Measurements from ENCODE around the gene ELOA.
"Not testable (repeated sequence)": the region's sequence is repeated elsewhere in the genome, so short reads cannot be mapped to it uniquely, and the experiment has no call there.

Gene ELOA, protein sequence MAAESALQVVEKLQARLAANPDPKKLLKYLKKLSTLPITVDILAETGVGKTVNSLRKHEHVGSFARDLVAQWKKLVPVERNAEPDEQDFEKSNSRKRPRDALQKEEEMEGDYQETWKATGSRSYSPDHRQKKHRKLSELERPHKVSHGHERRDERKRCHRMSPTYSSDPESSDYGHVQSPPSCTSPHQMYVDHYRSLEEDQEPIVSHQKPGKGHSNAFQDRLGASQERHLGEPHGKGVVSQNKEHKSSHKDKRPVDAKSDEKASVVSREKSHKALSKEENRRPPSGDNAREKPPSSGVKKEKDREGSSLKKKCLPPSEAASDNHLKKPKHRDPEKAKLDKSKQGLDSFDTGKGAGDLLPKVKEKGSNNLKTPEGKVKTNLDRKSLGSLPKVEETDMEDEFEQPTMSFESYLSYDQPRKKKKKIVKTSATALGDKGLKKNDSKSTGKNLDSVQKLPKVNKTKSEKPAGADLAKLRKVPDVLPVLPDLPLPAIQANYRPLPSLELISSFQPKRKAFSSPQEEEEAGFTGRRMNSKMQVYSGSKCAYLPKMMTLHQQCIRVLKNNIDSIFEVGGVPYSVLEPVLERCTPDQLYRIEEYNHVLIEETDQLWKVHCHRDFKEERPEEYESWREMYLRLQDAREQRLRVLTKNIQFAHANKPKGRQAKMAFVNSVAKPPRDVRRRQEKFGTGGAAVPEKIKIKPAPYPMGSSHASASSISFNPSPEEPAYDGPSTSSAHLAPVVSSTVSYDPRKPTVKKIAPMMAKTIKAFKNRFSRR

DNA sequence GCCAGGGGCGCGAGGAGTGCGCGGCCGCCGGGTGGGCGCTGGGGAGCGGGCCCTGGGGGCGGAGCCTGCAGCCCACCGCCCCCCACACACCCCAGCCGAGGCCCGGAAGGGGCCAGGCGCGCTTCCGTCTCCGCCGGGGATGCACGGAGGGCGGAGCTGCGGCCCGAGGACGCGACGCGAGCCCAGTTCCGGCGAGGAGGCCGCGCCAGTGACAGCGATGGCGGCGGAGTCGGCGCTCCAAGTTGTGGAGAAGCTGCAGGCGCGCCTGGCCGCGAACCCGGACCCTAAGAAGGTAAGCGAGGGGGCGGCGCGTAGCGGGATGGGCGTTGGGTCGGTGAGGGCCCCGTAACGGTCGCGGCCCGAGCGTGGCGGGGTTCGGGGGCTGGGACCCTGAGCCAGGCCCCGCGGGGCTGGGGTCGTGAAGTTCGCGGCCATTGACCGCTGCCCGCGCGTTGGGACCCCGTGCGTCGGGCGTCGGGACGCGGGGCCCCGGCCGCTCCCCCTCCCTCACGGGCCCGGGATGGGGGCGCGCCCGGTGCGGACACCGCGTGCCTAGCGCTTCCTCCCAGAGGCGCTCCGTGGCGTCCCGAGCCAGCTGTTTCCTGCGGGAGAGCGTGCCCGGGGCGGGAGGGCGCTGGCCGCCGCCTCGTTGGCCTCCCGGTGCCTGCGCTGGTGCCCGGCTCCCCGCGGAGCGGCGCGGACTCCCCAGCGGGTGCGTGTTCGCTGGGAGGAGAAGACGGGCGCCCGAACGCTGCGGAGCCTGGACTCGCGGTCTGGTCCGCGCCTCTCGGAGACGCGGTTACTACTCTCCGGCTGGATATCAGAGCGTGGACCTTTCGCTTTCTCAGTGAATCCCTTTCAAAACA lies at the start of gene ELOA:
ELOA (plus strand) TSS at position 185 of the 866 bp plus-strand sequence; CDS start at position 218, 33 bp downstream.
- DNase-seq: no peak

DNA sequence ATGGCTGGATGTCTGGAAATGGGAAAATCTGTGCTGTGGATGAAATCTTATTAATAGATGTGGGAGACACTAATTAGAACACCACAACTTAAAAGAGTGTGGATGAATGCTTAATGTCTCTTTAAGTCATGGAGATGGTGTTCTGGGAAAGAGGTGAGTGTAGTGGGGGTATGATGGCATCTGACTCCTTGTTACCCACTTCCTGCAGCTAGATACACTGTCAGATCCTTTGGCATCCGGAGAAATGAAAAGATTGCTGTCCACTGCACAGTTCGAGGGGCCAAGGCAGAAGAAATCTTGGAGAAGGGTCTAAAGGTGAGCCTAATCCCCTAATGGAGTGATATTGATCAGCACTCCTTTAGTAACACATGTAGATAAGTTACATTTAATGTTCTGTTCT lies 49.7 kb upstream of the ELOA start:
- DNase-seq: no peak

DNA sequence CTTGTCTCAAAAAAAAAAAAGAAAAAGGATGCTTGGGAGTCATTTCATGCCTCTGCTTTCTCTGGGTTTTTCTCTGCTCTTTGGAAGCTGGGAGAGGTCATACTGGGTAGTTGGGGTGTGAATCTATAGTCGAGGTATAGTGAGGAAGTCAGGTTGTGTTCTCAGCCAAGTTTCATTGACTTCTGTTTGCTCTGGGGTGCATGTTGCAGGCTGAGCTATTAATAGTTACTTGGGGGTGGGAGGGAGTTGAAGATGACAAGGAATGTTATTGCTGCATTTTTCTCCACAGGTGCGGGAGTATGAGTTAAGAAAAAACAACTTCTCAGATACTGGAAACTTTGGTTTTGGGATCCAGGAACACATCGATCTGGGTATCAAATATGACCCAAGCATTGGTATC lies 48.9 kb upstream of the ELOA start:
- no peak for DNase-seq

DNA sequence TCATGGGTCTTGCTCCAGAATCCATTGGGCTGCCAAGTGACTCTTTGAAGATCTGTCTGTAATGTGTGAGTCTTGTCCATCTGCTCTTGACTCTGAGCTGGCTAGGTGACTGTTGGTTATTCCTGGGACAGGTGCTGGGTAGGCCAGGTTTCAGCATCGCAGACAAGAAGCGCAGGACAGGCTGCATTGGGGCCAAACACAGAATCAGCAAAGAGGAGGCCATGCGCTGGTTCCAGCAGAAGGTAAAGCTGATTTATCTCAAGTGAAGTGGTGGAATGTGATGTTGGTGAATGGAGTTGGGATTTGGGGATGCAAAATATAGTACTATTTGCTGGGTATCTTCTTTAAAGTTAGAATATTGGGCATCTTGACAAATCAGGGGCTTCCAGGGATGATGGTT lies 47.6 kb upstream of the ELOA start:
- DNase-seq: no peak

DNA sequence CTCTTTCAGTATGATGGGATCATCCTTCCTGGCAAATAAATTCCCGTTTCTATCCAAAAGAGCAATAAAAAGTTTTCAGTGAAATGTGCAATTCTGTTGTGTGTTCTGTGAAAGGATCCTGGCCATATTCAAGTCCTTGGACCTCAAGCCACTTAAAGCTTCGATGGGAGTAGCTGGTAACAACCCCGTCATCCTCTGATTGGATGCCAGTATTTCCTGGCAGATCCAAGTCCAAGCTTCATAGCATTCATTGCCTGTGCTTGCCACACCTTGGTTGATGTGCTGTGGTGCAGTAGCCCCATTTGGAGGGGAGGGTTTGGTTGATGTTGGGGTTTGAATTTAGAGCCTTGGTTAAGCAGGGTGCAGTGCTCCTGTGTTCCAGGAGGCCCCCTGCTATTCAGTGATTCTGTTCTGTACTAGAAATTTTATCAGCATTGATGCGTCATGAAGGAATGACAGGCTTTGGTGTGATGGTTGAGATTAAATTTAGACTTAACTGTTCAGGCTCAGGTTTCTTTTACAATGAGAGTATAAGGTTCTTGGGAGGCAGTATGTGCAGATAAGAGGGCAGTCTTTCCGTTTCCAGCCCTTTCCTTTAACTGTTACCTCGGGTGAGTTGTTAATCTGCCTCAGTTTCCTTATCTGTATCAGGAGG lies 46.8 kb upstream of the ELOA start:
- DNase-seq: no peak

DNA sequence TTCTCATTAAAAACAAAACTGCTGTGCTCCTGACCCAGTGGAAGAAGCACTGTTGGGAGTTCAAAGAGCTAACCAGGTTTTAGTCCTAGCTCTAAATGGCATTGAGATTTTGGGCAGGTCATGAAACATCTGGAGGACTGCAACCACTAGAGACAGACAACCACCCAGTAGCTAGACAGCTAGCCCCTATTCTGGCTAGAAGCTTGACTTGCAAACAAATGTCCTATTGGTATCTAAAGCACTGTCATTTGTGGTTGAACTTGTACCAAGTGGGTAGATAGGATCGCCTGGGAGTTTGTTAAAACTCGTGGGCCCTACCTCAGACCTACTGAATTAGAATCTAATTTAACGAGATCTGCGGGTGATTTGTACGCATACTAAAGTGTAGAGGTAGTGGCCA lies 44.8 kb upstream of the ELOA start:
- no peak for DNase-seq

DNA sequence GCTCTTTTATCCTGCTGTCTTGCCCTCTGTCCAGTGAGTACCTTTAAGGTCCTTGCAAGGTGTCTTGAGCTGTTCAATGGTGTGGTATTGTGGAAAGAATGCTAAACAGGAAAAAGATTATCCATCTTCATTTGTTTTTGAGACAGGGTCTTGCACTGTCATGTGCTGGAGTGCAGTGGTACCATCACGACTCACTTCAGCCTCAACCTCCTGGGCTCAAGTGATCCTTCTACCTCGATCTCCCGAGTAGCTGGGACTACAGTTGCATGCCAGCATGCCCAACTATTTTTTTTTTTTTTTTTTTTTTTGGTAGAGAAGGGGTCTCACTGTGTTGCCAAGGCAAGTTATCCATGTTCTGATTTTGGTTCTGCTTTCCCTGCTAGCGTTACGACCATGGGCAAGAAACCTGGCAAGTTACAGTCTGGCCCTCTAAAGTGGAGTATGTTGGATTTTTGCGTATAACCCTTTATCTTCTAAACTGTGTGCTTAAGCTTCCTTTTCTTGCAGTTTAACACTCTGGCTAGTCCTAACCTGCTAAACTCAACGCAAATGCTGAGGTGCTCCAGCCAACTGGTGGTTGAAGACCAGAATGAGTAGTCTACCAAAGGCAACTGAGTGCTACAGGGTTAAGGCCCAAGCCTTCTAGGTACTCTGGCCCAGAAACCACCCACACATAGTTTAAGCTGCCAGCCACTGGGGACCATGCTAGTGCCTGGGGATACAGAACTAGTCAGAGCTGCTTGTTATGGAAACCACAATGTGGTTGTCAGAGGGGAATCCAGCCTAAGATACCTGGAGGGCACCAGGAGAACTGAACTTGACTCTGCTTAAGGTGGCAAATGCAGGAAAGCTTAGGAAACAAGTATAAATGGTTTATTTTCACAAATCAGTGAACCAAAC lies 43.7 kb upstream of the ELOA start:
- DNase-seq: no peak

DNA sequence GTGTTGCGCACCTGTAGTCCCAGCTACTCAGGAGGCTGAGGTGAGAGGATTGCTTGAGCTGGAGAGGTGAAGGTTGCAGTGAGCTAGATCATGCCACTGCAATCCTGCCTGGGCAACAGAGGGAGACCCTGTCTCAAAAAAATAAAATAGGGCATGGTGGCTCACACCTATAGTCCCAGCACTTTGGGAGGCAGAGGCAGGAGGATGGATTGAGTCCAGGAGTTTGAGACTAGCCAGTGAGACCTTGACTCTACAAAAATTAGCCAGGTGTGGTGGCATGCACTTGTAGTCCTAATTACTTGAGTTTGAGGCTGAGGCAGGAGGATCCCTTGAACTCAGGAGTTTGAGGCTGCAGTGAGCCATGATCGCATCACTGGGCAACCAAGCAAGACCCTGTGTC lies 42.0 kb upstream of the ELOA start:
- no peak for DNase-seq

DNA sequence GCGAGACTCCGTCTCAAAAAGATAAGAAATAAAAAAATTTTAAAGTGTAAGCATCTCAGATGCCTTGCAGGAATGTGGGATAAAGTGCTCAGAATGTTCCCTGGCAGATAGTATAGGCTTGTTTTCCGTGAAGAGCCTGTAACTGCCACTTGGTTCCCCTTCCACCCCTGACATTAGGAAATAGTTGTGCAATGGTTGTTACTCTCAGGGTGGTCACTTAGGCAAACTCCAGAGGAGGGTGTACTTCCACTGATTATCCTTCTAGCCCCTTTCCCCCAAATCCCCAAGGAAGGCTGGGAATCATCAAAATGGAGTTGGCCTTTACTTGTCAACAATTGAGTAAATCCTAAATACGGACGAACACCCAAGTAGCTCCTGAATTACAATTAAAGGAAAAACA lies 41.3 kb upstream of the ELOA start:
- DNase-seq: no peak

DNA sequence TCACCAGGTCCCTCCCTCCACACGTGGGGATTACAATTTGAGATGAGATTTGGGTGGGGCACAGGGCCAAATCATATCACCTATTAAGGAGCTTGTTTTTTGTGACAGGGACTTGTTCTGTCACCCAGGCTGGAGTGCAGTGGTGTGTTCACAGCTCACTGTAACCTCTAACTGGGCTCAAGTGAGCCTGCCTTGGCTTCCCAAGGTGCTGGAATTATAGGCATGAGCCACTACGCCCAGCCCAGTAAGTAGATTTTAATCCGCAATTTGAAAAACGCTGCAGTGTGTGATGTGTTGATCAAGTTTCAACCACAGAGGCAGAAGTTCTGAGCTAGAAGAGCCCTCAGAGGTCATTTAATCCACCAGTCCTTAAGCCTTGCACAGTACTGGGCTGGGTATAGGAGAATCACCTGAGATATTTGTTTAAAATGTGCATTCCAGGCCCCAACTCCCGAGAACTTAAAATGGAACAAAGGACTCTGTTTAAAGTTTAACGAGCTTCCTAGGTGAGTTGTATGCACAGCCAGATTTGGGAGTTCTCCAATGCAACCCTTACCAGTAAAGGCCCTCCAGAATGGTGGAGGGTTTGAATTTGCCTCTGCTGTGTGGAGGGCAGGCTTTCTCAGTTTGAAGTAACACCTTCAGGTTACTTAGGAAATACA lies 38.3 kb upstream of the ELOA start:
- no peak for DNase-seq

DNA sequence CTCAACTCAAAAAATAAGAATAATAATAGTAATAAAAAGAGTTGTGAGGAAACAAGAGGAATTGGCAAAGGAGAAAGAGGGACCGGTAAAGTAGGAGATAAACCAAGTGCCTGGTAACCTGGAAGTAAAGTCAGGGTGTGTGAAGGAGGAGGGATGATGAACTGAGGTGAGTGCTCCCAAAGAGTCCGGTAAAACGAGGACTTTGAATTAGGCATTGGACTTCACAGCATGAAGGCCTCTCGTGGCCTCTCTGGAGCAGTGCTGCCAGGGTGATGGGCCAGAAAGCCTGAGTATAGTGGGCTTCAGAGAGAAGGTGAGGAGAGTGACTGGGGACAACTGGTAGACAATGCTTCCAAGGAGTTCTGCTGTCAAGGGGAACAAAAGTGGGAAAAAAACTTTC lies 34.0 kb upstream of the ELOA start:
- DNase-seq: no peak

DNA sequence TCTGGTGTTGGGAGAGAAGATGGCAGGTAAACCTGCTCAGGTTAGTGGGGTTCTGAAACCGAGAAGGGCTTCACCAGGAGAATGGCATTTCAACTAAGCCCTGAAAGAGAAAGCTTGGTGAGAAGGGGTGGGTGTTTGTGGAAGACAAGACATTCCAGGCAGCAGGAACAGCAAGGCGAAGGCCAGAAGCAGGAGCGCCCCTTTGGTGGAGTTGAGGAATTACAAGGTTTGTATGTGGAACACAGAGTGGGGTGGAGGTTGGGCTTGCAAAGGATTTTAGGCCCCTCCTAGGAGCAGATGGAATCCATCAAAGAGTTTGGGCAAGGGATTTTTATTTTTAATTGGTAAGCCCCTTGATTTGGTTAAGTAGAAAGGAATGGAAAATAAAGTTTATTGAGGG lies 24.8 kb upstream of the ELOA start:
- DNase-seq: no peak

DNA sequence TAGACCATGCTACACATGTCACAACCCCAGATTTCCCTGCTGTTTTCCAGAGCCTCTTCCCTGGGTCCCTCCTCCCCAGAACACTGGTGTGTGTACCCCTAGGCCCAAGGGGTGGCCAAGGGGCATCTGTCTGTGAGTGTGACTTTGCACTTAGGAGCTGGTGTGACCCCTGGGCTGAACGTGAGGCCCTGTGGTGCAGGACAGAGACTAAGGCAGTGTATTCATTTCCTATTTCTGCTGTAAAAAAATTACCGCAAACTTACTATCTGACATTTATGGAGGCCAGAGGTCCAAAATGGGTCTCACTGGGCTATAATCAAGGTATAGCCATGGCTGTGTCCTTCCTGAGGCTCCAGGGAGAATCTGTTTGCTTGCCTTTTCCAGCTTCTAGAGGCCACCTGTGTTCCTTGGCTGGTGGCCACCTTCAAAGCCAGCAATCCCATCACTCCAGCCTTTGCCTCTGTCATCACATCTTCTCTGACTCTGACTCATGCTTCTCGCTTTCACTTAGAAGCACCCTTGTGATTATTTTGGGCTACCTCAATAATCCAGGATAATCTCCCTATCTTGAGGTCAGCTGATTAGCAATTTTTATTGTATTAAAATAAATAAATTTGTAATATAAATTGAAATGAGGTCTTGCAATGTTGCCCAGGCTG lies 24.0 kb upstream of the ELOA start:
- peak; percentile 27 for DNase-seq

DNA sequence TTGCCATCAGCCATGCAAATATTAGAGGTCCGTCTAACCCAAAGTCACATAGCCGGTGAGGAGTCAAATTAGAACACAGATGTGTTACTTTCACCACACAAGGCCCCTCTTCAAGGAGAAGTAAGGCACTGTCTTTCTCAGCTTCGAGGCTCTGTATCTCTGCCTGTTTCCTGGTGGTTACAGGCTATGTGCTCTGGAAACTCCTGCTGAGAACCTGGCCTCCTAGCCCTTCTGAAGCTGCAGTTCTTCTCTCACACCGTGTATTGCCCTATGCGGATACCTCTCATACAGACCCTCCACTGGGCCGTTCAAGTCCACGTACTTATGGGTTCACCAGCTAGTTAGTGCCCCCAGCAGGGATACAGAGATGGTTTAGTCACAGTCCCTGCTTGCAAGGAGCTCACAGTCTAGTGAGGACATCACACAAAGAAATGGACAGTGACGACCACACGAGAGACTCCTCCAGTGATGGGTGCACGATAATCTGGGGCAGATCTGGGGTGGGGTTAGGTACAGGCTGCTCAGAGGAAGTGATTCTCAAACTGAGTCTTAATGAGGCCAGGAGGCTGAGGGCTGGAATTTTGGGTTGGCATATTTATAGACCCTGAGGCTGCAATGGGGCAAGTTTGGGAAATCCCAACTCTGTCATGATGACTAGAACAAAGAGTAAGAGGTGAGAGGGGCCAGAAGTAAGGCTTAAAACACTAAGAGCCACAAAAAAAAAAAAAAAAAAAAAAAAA lies 22.8 kb upstream of the ELOA start:
- no peak for DNase-seq

DNA sequence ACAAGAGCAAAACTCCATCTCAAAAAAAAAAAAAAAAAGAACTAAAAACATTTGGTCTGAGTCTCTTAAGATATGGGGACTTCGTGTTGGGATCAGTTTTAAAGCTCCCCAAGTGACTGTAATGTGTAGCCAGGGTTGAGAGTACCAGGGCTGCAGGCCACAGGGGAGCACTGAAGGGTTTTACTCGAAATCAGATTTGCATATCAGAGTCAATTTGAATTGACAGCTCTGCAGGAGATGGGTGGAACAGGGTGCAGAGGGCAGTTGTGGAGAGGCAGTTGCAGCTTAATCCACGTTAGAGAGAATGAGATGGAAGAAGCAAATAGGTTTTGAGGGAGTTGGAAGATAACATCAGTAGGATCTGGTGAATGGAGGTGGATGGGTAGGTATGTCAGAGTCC lies 20.6 kb upstream of the ELOA start:
- no peak for DNase-seq

DNA sequence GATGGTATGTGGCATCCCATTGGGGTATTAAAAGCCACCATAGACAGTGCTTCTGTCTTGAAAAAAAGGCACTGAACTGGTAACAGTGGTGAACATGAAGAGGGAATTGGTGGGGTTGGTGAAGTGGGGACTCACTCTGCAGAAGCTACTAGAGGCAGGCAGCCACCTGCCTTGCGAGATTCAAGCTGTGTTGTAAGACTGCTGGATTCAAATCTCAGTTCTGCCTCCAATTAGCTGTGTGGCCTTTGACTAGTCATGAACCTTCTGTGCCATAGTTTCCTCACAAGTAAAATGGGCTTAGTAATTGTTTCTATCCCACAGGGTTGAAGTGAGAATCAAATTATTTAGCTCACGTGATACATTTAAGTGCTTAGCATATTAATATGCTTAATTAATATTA lies 16.6 kb upstream of the ELOA start:
- no peak for DNase-seq

DNA sequence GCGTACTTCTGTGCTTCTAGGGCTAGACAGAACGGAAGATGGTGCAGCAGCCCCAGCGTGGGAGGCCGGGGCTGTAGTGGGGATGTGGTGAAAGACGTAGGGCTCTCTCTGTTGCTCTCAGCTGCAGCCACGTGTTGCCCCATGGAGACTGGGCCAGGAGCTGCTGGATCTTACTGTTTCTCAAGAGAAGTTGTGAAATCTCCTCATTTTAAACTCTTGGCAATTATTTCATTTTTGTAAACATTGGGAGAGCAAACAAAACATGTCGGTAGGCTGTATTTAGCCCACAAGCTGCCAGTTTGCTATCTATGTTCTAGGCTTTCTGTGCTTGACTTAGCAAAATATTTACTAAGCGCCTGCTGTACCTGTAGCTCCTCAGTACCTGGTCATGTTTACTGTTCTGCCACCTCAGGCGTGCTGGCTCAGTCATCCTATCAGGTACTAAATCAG lies 15.9 kb upstream of the ELOA start:
- DNase-seq: peak; percentile 67

DNA sequence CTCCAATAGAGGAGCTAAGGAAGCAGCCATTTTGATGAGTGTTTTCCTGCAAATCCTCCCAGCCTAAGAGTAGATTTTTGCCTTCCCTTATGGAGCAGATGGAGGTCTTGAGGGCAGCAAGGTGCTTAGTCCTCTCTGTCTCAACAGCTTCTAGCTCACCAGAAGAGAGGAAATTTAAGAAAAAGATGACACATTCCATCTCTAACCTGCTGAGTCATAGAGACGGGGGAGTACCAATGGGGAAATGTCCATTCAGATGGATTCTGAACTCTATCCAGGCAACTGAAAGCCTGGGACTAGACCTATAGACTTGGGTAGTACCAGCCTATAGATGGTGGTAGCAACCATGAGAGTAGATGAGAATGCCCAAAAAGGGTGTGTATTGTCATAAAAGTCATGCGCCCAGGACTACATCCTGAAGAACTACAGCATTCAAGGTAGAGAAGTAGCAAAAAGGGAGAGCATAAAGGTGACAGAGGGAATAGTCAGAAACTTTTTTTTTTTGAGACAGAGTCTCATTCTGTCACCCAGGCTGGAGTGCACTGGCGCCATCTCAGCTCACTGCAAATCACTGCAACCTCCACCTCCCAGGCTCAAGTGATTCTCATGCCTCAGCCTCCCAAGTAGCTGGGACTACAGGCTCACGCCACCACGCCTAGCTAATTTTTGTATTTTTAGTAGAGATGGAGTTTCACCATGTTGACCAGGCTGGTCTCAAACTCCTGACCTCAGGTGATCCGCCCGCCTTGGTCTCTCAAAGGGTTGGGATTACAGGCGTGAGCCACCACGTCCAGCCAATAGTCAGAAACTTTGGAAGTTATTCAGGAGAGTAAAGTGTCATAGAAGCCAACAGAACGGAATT lies 10.7 kb upstream of the ELOA start:
- no peak for DNase-seq

DNA sequence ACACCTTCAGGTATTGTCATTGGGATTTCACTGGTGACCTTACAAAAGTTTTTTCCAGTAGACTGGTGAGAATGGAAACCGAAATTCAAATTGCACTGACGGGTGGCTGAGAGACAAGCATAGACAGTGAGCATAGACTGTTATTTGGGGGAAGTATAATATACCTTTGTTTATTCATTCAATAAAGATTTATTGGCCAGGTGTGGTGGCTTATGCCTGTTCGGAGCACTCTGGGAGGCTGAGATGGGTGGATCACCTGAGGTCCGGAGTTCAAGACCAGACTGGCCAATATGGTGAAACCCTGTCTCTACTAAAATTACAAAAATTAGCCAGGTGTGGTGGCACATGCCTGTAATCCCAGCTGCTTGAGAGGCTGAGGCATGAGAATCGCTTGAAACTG lies 10.0 kb upstream of the ELOA start:
- not testable (repeated sequence) for DNase-seq
